ENCODE results near the gene HYDIN. TPM values are rescaled to one million over a fixed set of nuclear protein-coding genes. Genes with fewer than 3 reads are reported as not detected.

The HYDIN gene
- total and polyA plus RNA-seq, 9 of the 15 experiments (the other 6 are each of a cell fraction or from before 2014, with no cell fraction given), result 0.08 to 0.43 (median 0.14) TPM; not detected in 1

GRCh38 chr16:70805787-70806186, 424.7 kb downstream of the HYDIN start (continued):
- TF ChIP-seq PRPF4 (IDR thresholded peaks at IDR 0.05; ENCODE audit: insufficient read depth, low read depth, low read length, poor library complexity, severe bottlenecking) (no peak), ZBTB34 (CRISPR knock-in tag; IDR thresholded peaks at IDR 0.05) (no peak), CTCF (IDR thresholded peaks at IDR 0.05 in 2 of 3, conservative IDR thresholded peaks at IDR 0.05 in 1 of 3; ENCODE audit: insufficient read depth in 2 of 3, low read depth in 1 of 3, low read length in 3 of 3) (no peak), NR0B1 (IDR thresholded peaks at IDR 0.05; ENCODE audit: partially characterized antibody) (no peak), ZNF407 (IDR thresholded peaks at IDR 0.05; ENCODE audit: low read depth) (no peak)
